ENCODE data around the gene FEZ2.
"Not testable (repeated sequence)": the region's sequence is repeated elsewhere in the genome, so short reads cannot be mapped to it uniquely, and the experiment has no call there.

Gene FEZ2

GRCh38 chr2:36597532-36598377 is at the start of gene FEZ2:
Gene FEZ2 (minus strand): TSS chr2:36598168. CDS start chr2:36598142, 26 bp downstream.
- peak; percentile 66 to 74 for DNase-seq

- no peak for DNase-seq
Measured at GRCh38 chr2:36634981-36635597, 37.1 kb upstream of the FEZ2 start.

GRCh38 chr2:36633470-36634092 is 35.6 kb upstream of the FEZ2 start:
- no peak for DNase-seq

- no peak for DNase-seq
Measured at GRCh38 chr2:36626756-36627155, 28.8 kb upstream of the FEZ2 start.

GRCh38 chr2:36626071-36626470 is 28.1 kb upstream of the FEZ2 start:
- DNase-seq, result no peak

GRCh38 chr2:36625304-36625703 is 27.3 kb upstream of the FEZ2 start:
- no peak for DNase-seq

- no peak for DNase-seq
Measured at GRCh38 chr2:36620321-36620720, 22.4 kb upstream of the FEZ2 start.

- DNase-seq, result peak; percentile 11 to 22
Measured at GRCh38 chr2:36618381-36618780, 20.4 kb upstream of the FEZ2 start.

- DNase-seq, result no peak
Measured at GRCh38 chr2:36616947-36617346, 19.0 kb upstream of the FEZ2 start.

GRCh38 chr2:36615222-36615621 is 17.3 kb upstream of the FEZ2 start:
- DNase-seq, result no peak

- no peak for DNase-seq
Measured at GRCh38 chr2:36613801-36614200, 15.8 kb upstream of the FEZ2 start.

- DNase-seq, result no peak
Measured at GRCh38 chr2:36611316-36611990, 13.5 kb upstream of the FEZ2 start.

- no peak for DNase-seq
Measured at GRCh38 chr2:36609507-36609906, 11.5 kb upstream of the FEZ2 start.

GRCh38 chr2:36607947-36608346 is 10.0 kb upstream of the FEZ2 start:
- no peak for DNase-seq

GRCh38 chr2:36606925-36607324 is 9.0 kb upstream of the FEZ2 start:
- no peak for DNase-seq

GRCh38 chr2:36605273-36605672 is 7.3 kb upstream of the FEZ2 start:
- DNase-seq, result no peak

- not testable (repeated sequence) for DNase-seq
Measured at GRCh38 chr2:36603629-36604028, 5.7 kb upstream of the FEZ2 start.

- DNase-seq, result no peak
Measured at GRCh38 chr2:36597003-36597531, 901 bp downstream of the FEZ2 start.

GRCh38 chr2:36596397-36596796 is 1.6 kb downstream of the FEZ2 start:
- no peak for DNase-seq

- DNase-seq, result no peak
Measured at GRCh38 chr2:36594849-36595248, 3.1 kb downstream of the FEZ2 start.

GRCh38 chr2:36589230-36589630 is 8.7 kb downstream of the FEZ2 start:
- no peak for DNase-seq

- no peak for DNase-seq
Measured at GRCh38 chr2:36587556-36587955, 10.4 kb downstream of the FEZ2 start.

GRCh38 chr2:36587101-36587500 is 10.9 kb downstream of the FEZ2 start:
- no peak for DNase-seq

Data from inflammatory macrophage treated with lipopolysaccharide for 1 hour (primary cell).